Tibial nerve (tissue), 4 donors: ENCODE results near the gene CUX1. TPM values are rescaled to one million over a fixed set of nuclear protein-coding genes. Genes with fewer than 3 reads are reported as not detected.

Experiments used
- DNase-seq, 2 donors: peaks; one replicate each; pipeline ENCODE4 v3.0.0-alpha.2; 2019; ENCODE audit warnings: low spot score in 2 of 2
- H3K27ac ChIP-seq, 4 donors: fragments of 200-600 bp; sonication (generic) in 3 of 4; one replicate each; pipeline ENCODE4 v1.5.1; 2017 to 2019; ENCODE audit warnings: mild to moderate bottlenecking in 1 of 4
- H3K27me3 ChIP-seq, 2 donors: fragments of 200-600 bp; sonication (generic) in 1 of 2; one replicate each; pipeline versions ENCODE4 v1.5.1 to v1.6.0; 2017 to 2019
- H3K36me3 ChIP-seq, 3 donors: fragments of 200-600 bp; sonication (generic); one replicate each; pipeline ENCODE4 v1.5.1; 2018 to 2019
- H3K4me1 ChIP-seq, 4 donors: fragments of 200-600 bp; sonication (generic) in 3 of 4; one replicate each; pipeline ENCODE4 v1.5.1; 2017 to 2019
- H3K4me3 ChIP-seq, 4 donors: fragments of 200-600 bp; sonication (generic) in 3 of 4; one replicate each; pipeline ENCODE4 v1.5.1; 2017 to 2019; ENCODE audit warnings: mild to moderate bottlenecking in 1 of 4, moderate library complexity in 1 of 4
- H3K9me3 ChIP-seq, 4 donors: fragments of 200-600 bp; sonication (generic) in 3 of 4; one replicate each; pipeline ENCODE4 v1.5.1; 2017 to 2019
- EP300 ChIP-seq, 2 donors: sonication (generic); formaldehyde crosslinking; IDR thresholded peaks; one replicate each; pipeline ENCODE4 v1.6.1; 2017; ENCODE audit warnings: antibody characterized with exemption in 2 of 2, mild to moderate bottlenecking in 1 of 2
- POLR2A ChIP-seq, 2 donors: fragments of 450-650 bp; IDR thresholded peaks; one replicate each; pipeline ENCODE4 v1.6.1; 2017; ENCODE audit warnings: antibody characterized with exemption in 2 of 2, mild to moderate bottlenecking in 2 of 2, moderate library complexity in 2 of 2
- WGBS, 2 donors: methylation state at CpG; one replicate each; pipeline ENCODE4 v1.1.5; 2018; 5-methylcytosine and 5-hydroxymethylcytosine counted together
- total RNA-seq, 4 donors: library from RNA; depleted of rRNA; stranded (reverse); fragments of >200 nt; gene quantifications; one replicate each; pipeline ENCODE4 v1.1.0, GENCODE V29; 2016
- TF ChIP-seq, protein P1 (sequence below), 5 experiments: fragments of 200-600 bp in 3 of 5; fragments of 450-650 bp in 2 of 5; sonication (generic) in 3 of 5; IDR thresholded peaks; one replicate each; pipeline ENCODE4 v1.5.1; 2016 to 2019; ENCODE audit warnings: antibody characterized with exemption in 5 of 5, mild to moderate bottlenecking in 3 of 5, moderate library complexity in 2 of 5

Gene CUX1
- total RNA-seq, 4 donors from 2014 or later, result 74.5 to 104 (median 84.3) TPM

DNA sequence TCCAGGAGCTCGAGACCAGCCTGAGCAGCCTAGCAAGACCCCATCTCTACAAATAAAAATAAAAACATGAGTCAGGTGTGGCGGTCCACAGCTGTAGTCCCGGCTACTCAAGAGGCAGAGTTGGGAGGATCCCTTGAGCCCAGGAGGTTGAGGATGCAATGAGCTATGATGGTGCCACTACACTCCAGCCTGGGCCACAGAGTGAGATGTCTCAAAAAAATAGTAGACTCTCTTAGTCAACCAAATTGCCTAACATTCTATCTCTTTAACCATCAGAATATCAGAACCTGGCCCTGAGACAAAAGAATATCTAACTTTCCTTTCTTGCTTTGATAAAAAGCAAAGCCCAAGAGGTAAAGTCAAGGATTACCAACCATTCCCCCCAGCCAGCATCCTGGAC, 35.0 kb upstream of the CUX1 start:
- no peaks in the 10 kb centered on the region for H3K9me3 ChIP-seq
- TF ChIP-seq POLR2A (IDR thresholded peaks at IDR 0.05) (no peak), EP300 (IDR thresholded peaks at IDR 0.05) (no peak)
- TF ChIP-seq, protein P1, sequence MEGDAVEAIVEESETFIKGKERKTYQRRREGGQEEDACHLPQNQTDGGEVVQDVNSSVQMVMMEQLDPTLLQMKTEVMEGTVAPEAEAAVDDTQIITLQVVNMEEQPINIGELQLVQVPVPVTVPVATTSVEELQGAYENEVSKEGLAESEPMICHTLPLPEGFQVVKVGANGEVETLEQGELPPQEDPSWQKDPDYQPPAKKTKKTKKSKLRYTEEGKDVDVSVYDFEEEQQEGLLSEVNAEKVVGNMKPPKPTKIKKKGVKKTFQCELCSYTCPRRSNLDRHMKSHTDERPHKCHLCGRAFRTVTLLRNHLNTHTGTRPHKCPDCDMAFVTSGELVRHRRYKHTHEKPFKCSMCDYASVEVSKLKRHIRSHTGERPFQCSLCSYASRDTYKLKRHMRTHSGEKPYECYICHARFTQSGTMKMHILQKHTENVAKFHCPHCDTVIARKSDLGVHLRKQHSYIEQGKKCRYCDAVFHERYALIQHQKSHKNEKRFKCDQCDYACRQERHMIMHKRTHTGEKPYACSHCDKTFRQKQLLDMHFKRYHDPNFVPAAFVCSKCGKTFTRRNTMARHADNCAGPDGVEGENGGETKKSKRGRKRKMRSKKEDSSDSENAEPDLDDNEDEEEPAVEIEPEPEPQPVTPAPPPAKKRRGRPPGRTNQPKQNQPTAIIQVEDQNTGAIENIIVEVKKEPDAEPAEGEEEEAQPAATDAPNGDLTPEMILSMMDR (IDR thresholded peaks at IDR 0.05), result no peak
- no peak overlapping the region for H3K27ac ChIP-seq
- H3K4me3 ChIP-seq, result no peak overlapping the region
- DNase-seq, result no peak
- peaks cover 0 to 9% (median 3%) of the 10 kb centered on the region in 4 donors for H3K4me1 ChIP-seq
- 94 to 100% methylated on average over 3 of the region's 3 CpGs for WGBS, 2 donors
- H3K36me3 ChIP-seq, result no peaks in the 10 kb centered on the region
- no peaks in the 10 kb centered on the region for H3K27me3 ChIP-seq

DNA sequence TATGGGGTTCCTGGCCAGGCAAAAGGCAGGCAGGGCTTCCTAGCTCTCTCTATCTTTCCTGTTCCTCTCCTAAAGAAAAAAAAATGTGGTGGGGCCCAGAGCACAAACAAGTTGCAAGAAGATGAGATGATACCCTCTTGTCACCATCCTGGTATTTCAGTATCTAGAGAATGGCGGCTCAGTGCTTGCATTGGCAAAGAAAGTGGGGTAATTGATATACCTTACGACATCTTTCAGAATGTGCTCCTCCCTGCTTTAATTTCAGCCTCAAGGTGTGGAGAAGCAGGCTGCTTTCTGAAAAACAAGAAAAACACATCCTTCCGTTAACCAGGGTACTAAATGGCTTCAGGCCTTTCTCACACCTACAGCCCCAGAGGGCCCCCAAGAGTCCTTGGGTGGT, 34.5 kb upstream of the CUX1 start:
- Histone ChIP-seq H3K27ac (no peak overlapping the region), H3K36me3 (no peaks in the 10 kb centered on the region), H3K4me1 (peaks cover 0 to 9% (median 3%) of the 10 kb centered on the region in 4 donors), H3K9me3 (peaks cover 0 to 4% (median 0%) of the 10 kb centered on the region in 4 donors), H3K27me3 (no peaks in the 10 kb centered on the region), H3K4me3 (no peak overlapping the region)
- 83 to 91% methylated on average over 3 of the region's 3 CpGs for WGBS, 2 donors
- no peak for DNase-seq
- TF ChIP-seq, protein P1 (IDR thresholded peaks at IDR 0.05), result no peak
- no peak for TF ChIP-seq EP300 (IDR thresholded peaks at IDR 0.05)
- TF ChIP-seq POLR2A (IDR thresholded peaks at IDR 0.05), result no peak

- DNase-seq, result no peak
These were observed 33.8 kb upstream of the CUX1 start for GRCh38 chr7:101783381-101784181.

GRCh38 chr7:101784292-101785127, 32.9 kb upstream of the CUX1 start:
- WGBS, 2 donors, result 40 to 43% methylated on average over 21 of the region's 21 CpGs
- no peak overlapping the region for H3K27ac ChIP-seq

More at GRCh38 chr7:101783381-101784181, 33.8 kb upstream of the CUX1 start:
- Histone ChIP-seq H3K4me3 (no peak overlapping the region), H3K4me1 (peaks cover 0 to 9% (median 3%) of the 10 kb centered on the region in 4 donors), H3K9me3 (peaks cover 0 to 9% (median 0%) of the 10 kb centered on the region in 4 donors), H3K27me3 (no peaks in the 10 kb centered on the region), H3K27ac (no peak overlapping the region), H3K36me3 (no peaks in the 10 kb centered on the region)
- WGBS, 2 donors, result 42 to 50% methylated on average over 10 of the region's 10 CpGs
- TF ChIP-seq EP300 (IDR thresholded peaks at IDR 0.05), result no peak
- TF ChIP-seq POLR2A (IDR thresholded peaks at IDR 0.05), result no peak
- TF ChIP-seq, protein P1 (IDR thresholded peaks at IDR 0.05), result no peak

More at GRCh38 chr7:101784292-101785127, 32.9 kb upstream of the CUX1 start:
- TF ChIP-seq POLR2A (IDR thresholded peaks at IDR 0.05) (no peak), EP300 (IDR thresholded peaks at IDR 0.05) (no peak)
- TF ChIP-seq, protein P1 (IDR thresholded peaks at IDR 0.05), result no peak
- DNase-seq, result no peak
- H3K36me3 ChIP-seq, result no peaks in the 10 kb centered on the region
- peaks cover 0 to 9% (median 3%) of the 10 kb centered on the region in 4 donors for H3K4me1 ChIP-seq
- no peak overlapping the region for H3K4me3 ChIP-seq
- H3K27me3 ChIP-seq, result no peaks in the 10 kb centered on the region
- peaks cover 0 to 9% (median 0%) of the 10 kb centered on the region in 4 donors for H3K9me3 ChIP-seq
